ENCODE data around the gene MAP7.
"Not testable (repeated sequence)": the region's sequence is repeated elsewhere in the genome, so short reads cannot be mapped to it uniquely, and the experiment has no call there.

MAP7 gene

GRCh38 chr6:136491754-136492153 lies 58.5 kb downstream of the MAP7 start:
- no peak overlapping the region for H3K9ac ChIP-seq (ENCODE audit: low read depth, low read length)
- H3K27ac ChIP-seq (ENCODE audit: low read depth, low read length), result no peak overlapping the region
- H3K4me3 ChIP-seq (ENCODE audit: low read depth, low read length), result no peak overlapping the region
- H3K9me3 ChIP-seq (ENCODE audit: control insufficient read depth, insufficient read depth, low read length), result no peaks in the 10 kb centered on the region
- peaks cover 29% of the 10 kb centered on the region for H3K4me1 ChIP-seq (ENCODE audit: control insufficient read depth, insufficient read depth, low read length)
- no peaks in the 10 kb centered on the region for H3K27me3 ChIP-seq (ENCODE audit: control insufficient read depth, insufficient read depth, low read length)
- no peaks in the 10 kb centered on the region for H3K36me3 ChIP-seq (ENCODE audit: control insufficient read depth, insufficient read depth, low read length)

- Histone ChIP-seq H3K4me1 (ENCODE audit: control insufficient read depth, insufficient read depth, low read length) (peaks cover 27% of the 10 kb centered on the region), H3K9ac (ENCODE audit: low read depth, low read length) (no peak overlapping the region), H3K27ac (ENCODE audit: low read depth, low read length) (no peak overlapping the region)
Observed at GRCh38 chr6:136491251-136491650, 59.0 kb downstream of the MAP7 start.

GRCh38 chr6:136489689-136490033 lies 60.6 kb downstream of the MAP7 start:
- H3K4me1 ChIP-seq (ENCODE audit: control insufficient read depth, insufficient read depth, low read length), result peaks cover 22% of the 10 kb centered on the region
- not testable (repeated sequence) for H3K27me3 ChIP-seq (ENCODE audit: control insufficient read depth, insufficient read depth, low read length); H3K27ac ChIP-seq (ENCODE audit: low read depth, low read length)

More at GRCh38 chr6:136491251-136491650, 59.0 kb downstream of the MAP7 start:
- Histone ChIP-seq H3K27me3 (ENCODE audit: control insufficient read depth, insufficient read depth, low read length) (no peaks in the 10 kb centered on the region), H3K36me3 (ENCODE audit: control insufficient read depth, insufficient read depth, low read length) (no peaks in the 10 kb centered on the region), H3K9me3 (ENCODE audit: control insufficient read depth, insufficient read depth, low read length) (no peaks in the 10 kb centered on the region), H3K4me3 (ENCODE audit: low read depth, low read length) (no peak overlapping the region)

GRCh38 chr6:136487759-136488425 lies 62.3 kb downstream of the MAP7 start:
- Histone ChIP-seq H3K4me1 (ENCODE audit: control insufficient read depth, insufficient read depth, low read length) (peaks cover 17% of the 10 kb centered on the region), H3K9ac (ENCODE audit: low read depth, low read length) (no peak overlapping the region), H3K9me3 (ENCODE audit: control insufficient read depth, insufficient read depth, low read length) (no peaks in the 10 kb centered on the region), H3K36me3 (ENCODE audit: control insufficient read depth, insufficient read depth, low read length) (no peaks in the 10 kb centered on the region), H3K4me3 (ENCODE audit: low read depth, low read length) (no peak overlapping the region), H3K27ac (ENCODE audit: low read depth, low read length) (no peak overlapping the region), H3K27me3 (ENCODE audit: control insufficient read depth, insufficient read depth, low read length) (no peaks in the 10 kb centered on the region)

More at GRCh38 chr6:136489689-136490033, 60.6 kb downstream of the MAP7 start:
- not testable (repeated sequence) for H3K36me3 ChIP-seq (ENCODE audit: control insufficient read depth, insufficient read depth, low read length); H3K4me3 ChIP-seq (ENCODE audit: low read depth, low read length); H3K9ac ChIP-seq (ENCODE audit: low read depth, low read length); H3K9me3 ChIP-seq (ENCODE audit: control insufficient read depth, insufficient read depth, low read length)

GRCh38 chr6:136486357-136486756 lies 63.9 kb downstream of the MAP7 start:
- Histone ChIP-seq H3K9me3 (ENCODE audit: control insufficient read depth, insufficient read depth, low read length) (no peaks in the 10 kb centered on the region), H3K4me3 (ENCODE audit: low read depth, low read length) (no peak overlapping the region), H3K4me1 (ENCODE audit: control insufficient read depth, insufficient read depth, low read length) (peaks cover 9% of the 10 kb centered on the region), H3K36me3 (ENCODE audit: control insufficient read depth, insufficient read depth, low read length) (no peaks in the 10 kb centered on the region), H3K27ac (ENCODE audit: low read depth, low read length) (no peak overlapping the region), H3K9ac (ENCODE audit: low read depth, low read length) (no peak overlapping the region), H3K27me3 (ENCODE audit: control insufficient read depth, insufficient read depth, low read length) (no peaks in the 10 kb centered on the region)

GRCh38 chr6:136483906-136484305 lies 66.3 kb downstream of the MAP7 start:
- Histone ChIP-seq H3K4me1 (ENCODE audit: control insufficient read depth, insufficient read depth, low read length) (no peaks in the 10 kb centered on the region), H3K27me3 (ENCODE audit: control insufficient read depth, insufficient read depth, low read length) (no peaks in the 10 kb centered on the region), H3K4me3 (ENCODE audit: low read depth, low read length) (no peak overlapping the region), H3K9me3 (ENCODE audit: control insufficient read depth, insufficient read depth, low read length) (no peaks in the 10 kb centered on the region), H3K27ac (ENCODE audit: low read depth, low read length) (no peak overlapping the region), H3K36me3 (ENCODE audit: control insufficient read depth, insufficient read depth, low read length) (no peaks in the 10 kb centered on the region), H3K9ac (ENCODE audit: low read depth, low read length) (no peak overlapping the region)

- H3K9ac ChIP-seq (ENCODE audit: low read depth, low read length); H3K4me1 ChIP-seq (ENCODE audit: control insufficient read depth, insufficient read depth, low read length); H3K9me3 ChIP-seq (ENCODE audit: control insufficient read depth, insufficient read depth, low read length); H3K36me3 ChIP-seq (ENCODE audit: control insufficient read depth, insufficient read depth, low read length); H3K4me3 ChIP-seq (ENCODE audit: low read depth, low read length); H3K27me3 ChIP-seq (ENCODE audit: control insufficient read depth, insufficient read depth, low read length); H3K27ac ChIP-seq (ENCODE audit: low read depth, low read length): not testable (repeated sequence)
Observed at GRCh38 chr6:136483005-136483404, 67.2 kb downstream of the MAP7 start.

- Histone ChIP-seq H3K4me1 (ENCODE audit: control insufficient read depth, insufficient read depth, low read length) (no peaks in the 10 kb centered on the region; the same call in 1 of the 2 replicates), H3K36me3 (ENCODE audit: control insufficient read depth, insufficient read depth, low read length) (no peaks in the 10 kb centered on the region), H3K27ac (ENCODE audit: low read depth, low read length) (no peak overlapping the region), H3K27me3 (ENCODE audit: control insufficient read depth, insufficient read depth, low read length) (no peaks in the 10 kb centered on the region; the same call in 1 of the 2 replicates), H3K9ac (ENCODE audit: low read depth, low read length) (no peak overlapping the region), H3K4me3 (ENCODE audit: low read depth, low read length) (no peak overlapping the region), H3K9me3 (ENCODE audit: control insufficient read depth, insufficient read depth, low read length) (no peaks in the 10 kb centered on the region)
Observed at GRCh38 chr6:136477548-136477947, 72.7 kb downstream of the MAP7 start.

- peaks cover 16% of the 10 kb centered on the region for H3K4me1 ChIP-seq (ENCODE audit: control insufficient read depth, insufficient read depth, low read length)
- H3K9ac ChIP-seq (ENCODE audit: low read depth, low read length), result no peak overlapping the region
- H3K27me3 ChIP-seq (ENCODE audit: control insufficient read depth, insufficient read depth, low read length), result no peaks in the 10 kb centered on the region; the same call in 1 of the 2 replicates
- H3K4me3 ChIP-seq (ENCODE audit: low read depth, low read length), result no peak overlapping the region
- H3K27ac ChIP-seq (ENCODE audit: low read depth, low read length), result no peak overlapping the region
- no peaks in the 10 kb centered on the region for H3K36me3 ChIP-seq (ENCODE audit: control insufficient read depth, insufficient read depth, low read length)
- H3K9me3 ChIP-seq (ENCODE audit: control insufficient read depth, insufficient read depth, low read length), result no peaks in the 10 kb centered on the region
Observed at GRCh38 chr6:136475686-136476085, 74.5 kb downstream of the MAP7 start.

- H3K9ac ChIP-seq (ENCODE audit: low read depth, low read length), result no peak overlapping the region
- no peaks in the 10 kb centered on the region for H3K36me3 ChIP-seq (ENCODE audit: control insufficient read depth, insufficient read depth, low read length)
- H3K27ac ChIP-seq (ENCODE audit: low read depth, low read length), result no peak overlapping the region
- no peak overlapping the region for H3K4me3 ChIP-seq (ENCODE audit: low read depth, low read length)
- H3K9me3 ChIP-seq (ENCODE audit: control insufficient read depth, insufficient read depth, low read length), result no peaks in the 10 kb centered on the region
- peaks cover 26% of the 10 kb centered on the region for H3K4me1 ChIP-seq (ENCODE audit: control insufficient read depth, insufficient read depth, low read length)
- H3K27me3 ChIP-seq (ENCODE audit: control insufficient read depth, insufficient read depth, low read length), result no peaks in the 10 kb centered on the region; the same call in 1 of the 2 replicates
Observed at GRCh38 chr6:136474241-136474640, 76.0 kb downstream of the MAP7 start.

GRCh38 chr6:136471922-136472321 lies 78.3 kb downstream of the MAP7 start:
- Histone ChIP-seq H3K27ac (ENCODE audit: low read depth, low read length) (no peak overlapping the region), H3K4me1 (ENCODE audit: control insufficient read depth, insufficient read depth, low read length) (peaks cover 32% of the 10 kb centered on the region), H3K36me3 (ENCODE audit: control insufficient read depth, insufficient read depth, low read length) (no peaks in the 10 kb centered on the region), H3K27me3 (ENCODE audit: control insufficient read depth, insufficient read depth, low read length) (no peaks in the 10 kb centered on the region; the same call in 1 of the 2 replicates), H3K9ac (ENCODE audit: low read depth, low read length) (no peak overlapping the region), H3K4me3 (ENCODE audit: low read depth, low read length) (no peak overlapping the region), H3K9me3 (ENCODE audit: control insufficient read depth, insufficient read depth, low read length) (no peaks in the 10 kb centered on the region)
